Fibroblast of the aortic adventitia (primary cell): ENCODE data around the gene SCAMP3. TPM values are rescaled to one million over a fixed set of nuclear protein-coding genes. Genes with fewer than 3 reads are reported as not detected.

Experiments
- DNase-seq: peaks from one replicate; pipeline ENCODE4 v3.0.0-alpha.2; 2010; ENCODE audit warnings: low read depth
- H3K4me3 ChIP-seq: 2 replicates; pipeline ENCODE4 v1.5.1; 2011; ENCODE audit warnings: low read depth, mild to moderate bottlenecking, control low read depth, low read length, moderate library complexity
- total RNA-seq: library from RNA; depleted of rRNA; stranded (reverse); fragments of >200 nt; gene quantifications from 2 replicates; pipeline ENCODE4 v1.2.3, GENCODE V29; 2012; ENCODE audit warnings: low replicate concordance
- TF ChIP-seq, protein P1 (sequence below): IDR thresholded peaks from 2 replicates; pipeline ENCODE4 v1.5.1; 2011; ENCODE audit warnings: mild to moderate bottlenecking, low read length, control low read depth, inconsistent platforms; ENCODE audit not compliant: insufficient read depth

Gene SCAMP3
- total RNA-seq, 1 donor, result 47.6 TPM

DNA sequence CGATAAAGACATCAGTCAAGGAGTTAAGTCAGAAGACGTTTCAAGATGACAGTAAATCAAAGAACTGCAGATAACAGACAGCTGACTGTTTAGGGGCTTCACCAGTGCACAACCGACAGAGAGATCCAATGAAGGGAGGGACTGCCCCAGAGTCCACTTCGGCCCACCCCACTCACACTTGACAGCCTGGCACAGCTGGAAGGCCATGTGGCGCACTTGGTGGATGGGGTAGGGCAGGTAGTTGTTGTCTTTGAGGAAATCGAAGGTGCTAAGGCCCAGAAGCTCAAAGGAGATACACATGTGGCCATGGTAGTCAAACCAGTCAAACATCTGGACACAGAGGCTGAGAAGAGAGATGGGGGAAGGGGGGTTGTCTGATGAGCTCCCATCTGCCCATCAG is 4.4 kb upstream of the SCAMP3 start:
- no peak overlapping the region for H3K4me3 ChIP-seq
- DNase-seq, result no peak
- TF ChIP-seq, protein P1, sequence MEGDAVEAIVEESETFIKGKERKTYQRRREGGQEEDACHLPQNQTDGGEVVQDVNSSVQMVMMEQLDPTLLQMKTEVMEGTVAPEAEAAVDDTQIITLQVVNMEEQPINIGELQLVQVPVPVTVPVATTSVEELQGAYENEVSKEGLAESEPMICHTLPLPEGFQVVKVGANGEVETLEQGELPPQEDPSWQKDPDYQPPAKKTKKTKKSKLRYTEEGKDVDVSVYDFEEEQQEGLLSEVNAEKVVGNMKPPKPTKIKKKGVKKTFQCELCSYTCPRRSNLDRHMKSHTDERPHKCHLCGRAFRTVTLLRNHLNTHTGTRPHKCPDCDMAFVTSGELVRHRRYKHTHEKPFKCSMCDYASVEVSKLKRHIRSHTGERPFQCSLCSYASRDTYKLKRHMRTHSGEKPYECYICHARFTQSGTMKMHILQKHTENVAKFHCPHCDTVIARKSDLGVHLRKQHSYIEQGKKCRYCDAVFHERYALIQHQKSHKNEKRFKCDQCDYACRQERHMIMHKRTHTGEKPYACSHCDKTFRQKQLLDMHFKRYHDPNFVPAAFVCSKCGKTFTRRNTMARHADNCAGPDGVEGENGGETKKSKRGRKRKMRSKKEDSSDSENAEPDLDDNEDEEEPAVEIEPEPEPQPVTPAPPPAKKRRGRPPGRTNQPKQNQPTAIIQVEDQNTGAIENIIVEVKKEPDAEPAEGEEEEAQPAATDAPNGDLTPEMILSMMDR, result no peak

DNA sequence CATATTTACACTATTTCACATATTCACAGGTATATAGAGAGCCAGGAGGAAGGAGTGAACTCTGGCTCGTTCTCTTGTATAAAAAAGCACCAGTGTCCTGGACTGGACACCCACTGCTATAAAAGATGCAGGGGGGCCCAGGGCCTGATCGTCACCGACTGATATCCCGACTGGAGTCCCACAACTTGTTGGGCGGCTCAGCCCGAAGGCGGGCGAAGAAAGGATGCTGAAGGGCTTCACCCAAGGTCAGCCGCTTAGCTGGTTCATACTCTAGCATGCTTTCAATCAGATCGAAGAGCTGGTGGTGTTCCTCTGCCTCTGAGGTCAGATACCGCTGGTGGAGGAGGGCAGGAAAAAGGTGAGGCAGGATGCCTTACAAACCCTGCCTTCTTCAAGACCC is 907 bp upstream of the SCAMP3 start:
- TF ChIP-seq, protein P1, result no peak

GRCh38 chr1:155261493-155261851 is 688 bp downstream of the SCAMP3 start:
- DNase-seq, result peak; percentile 17
- TF ChIP-seq, protein P1, result no peak
- H3K4me3 ChIP-seq, result peak overlapping the region; percentile 98

More for the DNA sequence above, 907 bp upstream of the SCAMP3 start:
- DNase-seq, result no peak
- no peak overlapping the region for H3K4me3 ChIP-seq

GRCh38 chr1:155260276-155260675 is 1.9 kb downstream of the SCAMP3 start:
- DNase-seq, result no peak
- TF ChIP-seq, protein P1, result no peak

GRCh38 chr1:155256058-155256852 is 5.9 kb downstream of the SCAMP3 start:
- H3K4me3 ChIP-seq, result peak overlapping the region; percentile 44
- TF ChIP-seq, protein P1, result no peak
- no peak for DNase-seq

More at GRCh38 chr1:155260276-155260675, 1.9 kb downstream of the SCAMP3 start:
- H3K4me3 ChIP-seq, result no peak overlapping the region

GRCh38 chr1:155255243-155256007 is 6.7 kb downstream of the SCAMP3 start, which contains the start of gene ENTREP3:
ENTREP3 (minus strand) TSS chr1:155255483; CDS start chr1:155254877, 606 bp downstream.
- peak within 1 kb of the TSS; percentile 84 for H3K4me3 ChIP-seq
- TF ChIP-seq, protein P1, result no peak
- DNase-seq, result peak; percentile 82
